Hematopoietic multipotent progenitor cell (in vitro differentiated cells): ENCODE measurements around the gene CYP26A1. TPM values are rescaled to one million over a fixed set of nuclear protein-coding genes. Genes with fewer than 3 reads are reported as not detected.

Experiments
- DNase-seq, 3 donors: peaks; one replicate each; pipeline ENCODE4 v3.0.0-alpha.2; 2011 to 2015; ENCODE audit warnings: low read depth in 2 of 3, low spot score in 2 of 3
- total RNA-seq: library from RNA; depleted of rRNA; stranded (reverse); fragments of >200 nt; gene quantifications from one replicate; pipeline ENCODE4 v1.2.3, GENCODE V29; 2012

Gene CYP26A1
- total RNA-seq, 1 donor: not detected

- DNase-seq: no peak
Observed at GRCh38 chr10:93064874-93065660, 8.6 kb upstream of the CYP26A1 start.

GRCh38 chr10:93065675-93066543, 7.8 kb upstream of the CYP26A1 start:
- no peak for DNase-seq

- no peak for DNase-seq
Observed at GRCh38 chr10:93066544-93066913, 7.2 kb upstream of the CYP26A1 start.

GRCh38 chr10:93067443-93068365, 6.0 kb upstream of the CYP26A1 start:
- DNase-seq: no peak

- no peak for DNase-seq
Observed at GRCh38 chr10:93068411-93069244, 5.1 kb upstream of the CYP26A1 start.

GRCh38 chr10:93069245-93069561, 4.5 kb upstream of the CYP26A1 start:
- DNase-seq: no peak

GRCh38 chr10:93070378-93071176, 3.1 kb upstream of the CYP26A1 start:
- no peak for DNase-seq

- no peak for DNase-seq
Observed at GRCh38 chr10:93071177-93071472, 2.6 kb upstream of the CYP26A1 start.

- DNase-seq: no peak
Observed at GRCh38 chr10:93071674-93072224, 1.9 kb upstream of the CYP26A1 start.

GRCh38 chr10:93072225-93072712, 1.4 kb upstream of the CYP26A1 start:
- DNase-seq: no peak

- peak in 1 of 3 donors; percentile 29 for DNase-seq
Observed at GRCh38 chr10:93072713-93073538, 767 bp upstream of the CYP26A1 start.

GRCh38 chr10:93074147-93074596, 479 bp downstream of the CYP26A1 start:
- DNase-seq: peak in 2 of 3 donors; percentile 57 to 58

GRCh38 chr10:93074597-93075368, 1.1 kb downstream of the CYP26A1 start:
- no peak for DNase-seq

- DNase-seq: no peak
Observed at GRCh38 chr10:93075369-93076221, 1.9 kb downstream of the CYP26A1 start.

- DNase-seq: no peak
Observed at GRCh38 chr10:93076871-93077270, 3.2 kb downstream of the CYP26A1 start.

GRCh38 chr10:93077860-93078337, 4.2 kb downstream of the CYP26A1 start:
- no peak for DNase-seq
